Left ventricle myocardium inferior (tissue), 1 donor: ENCODE data around the gene PRR12. TPM values are rescaled to one million over a fixed set of nuclear protein-coding genes. Genes with fewer than 3 reads are reported as not detected.

Source experiments
- DNase-seq: peaks from one replicate; pipeline ENCODE4 v3.0.0-alpha.2; 2020
- H3K27ac ChIP-seq: fragments of 200-600 bp; replicated peaks from 2 replicates; pipeline ENCODE4 v1.8.0; 2021
- H3K27me3 ChIP-seq: fragments of 200-600 bp; 2 replicates; pipeline ENCODE4 v1.8.0; 2021; ENCODE audit warnings: low read depth
- H3K36me3 ChIP-seq: fragments of 200-600 bp; 2 replicates; pipeline ENCODE4 v1.8.0; 2021
- H3K4me1 ChIP-seq: fragments of 200-600 bp; 2 replicates; pipeline ENCODE4 v1.8.0; 2021
- H3K4me3 ChIP-seq: fragments of 200-600 bp; 2 replicates; pipeline ENCODE4 v1.8.0; 2021; ENCODE audit warnings: mild to moderate bottlenecking, moderate library complexity
- H3K9me3 ChIP-seq: fragments of 200-600 bp; replicated peaks from 2 replicates; pipeline ENCODE4 v1.8.0; 2021
- CTCF ChIP-seq: fragments of 200-600 bp; IDR thresholded peaks from 2 replicates; pipeline ENCODE4 v1.8.0; 2021; ENCODE audit warnings: antibody characterized with exemption, mild to moderate bottlenecking, borderline replicate concordance
- intact Hi-C: fragments of 100-400 bp; cut with micrococcal nuclease; formaldehyde crosslinking; loops from one replicate; pipeline ENCODE4 v1.11.0; 2022
- total RNA-seq: library from RNA; stranded (reverse); fragmentation: NEBNext Ultra II Directional; extraction: Animal tissue kit (Norgen Biotek cat#: 25700); gene quantifications from one replicate; pipeline ENCODE4 v1.2.1, GENCODE V29; 2021
- donor health status: DM: no; HTN: yes; CAD: no; lungs with severe emphysema.

The PRR12 gene
- total RNA-seq, 1 donor from 2014 or later: 15.5 TPM

- intact Hi-C loops: no loop called here
- Histone ChIP-seq H3K27ac (peak overlapping the region; percentile 91), H3K27me3 (no peaks in the 10 kb centered on the region), H3K9me3 (no peaks in the 10 kb centered on the region), H3K4me1 (peaks cover 32% of the 10 kb centered on the region), H3K4me3 (peak overlapping the region; percentile 90), H3K36me3 (peaks cover 38% of the 10 kb centered on the region)
- TF ChIP-seq CTCF: peak; percentile 51
- peak; percentile 89 for DNase-seq
Measured at GRCh38 chr19:49664171-49665035, 73.4 kb downstream of the PRR12 start.

- Histone ChIP-seq H3K27me3 (no peaks in the 10 kb centered on the region), H3K4me1 (peaks cover 32% of the 10 kb centered on the region), H3K4me3 (peak overlapping the region; percentile 90), H3K9me3 (no peaks in the 10 kb centered on the region), H3K27ac (peak overlapping the region; percentile 91), H3K36me3 (peaks cover 32% of the 10 kb centered on the region)
- TF ChIP-seq CTCF: no peak
- intact Hi-C loops: no loop called here
- DNase-seq: no peak
Measured at GRCh38 chr19:49665036-49665350, 74.0 kb downstream of the PRR12 start.

GRCh38 chr19:49665351-49666119 lies 74.6 kb downstream of the PRR12 start, which contains the start of the genes BCL2L12 and IRF3:
BCL2L12 (plus strand) TSS chr19:49665933; CDS start chr19:49666693, 760 bp downstream.
IRF3 (minus strand) TSS chr19:49665857; CDS start chr19:49664838, 1,019 bp downstream.
- H3K36me3 ChIP-seq: peaks cover 31% of the 10 kb centered on the region
- peak within 1 kb of the TSS; percentile 91 for H3K27ac ChIP-seq
- H3K9me3 ChIP-seq: no peaks in the 10 kb centered on the region
- H3K4me1 ChIP-seq: peaks cover 32% of the 10 kb centered on the region
- H3K27me3 ChIP-seq: no peaks in the 10 kb centered on the region
- H3K4me3 ChIP-seq: peak within 1 kb of the TSS; percentile 90
- intact Hi-C loops: no loop called here
- no peak for TF ChIP-seq CTCF
- DNase-seq: peak; percentile 97

- Histone ChIP-seq H3K27me3 (no peaks in the 10 kb centered on the region), H3K27ac (peak overlapping the region; percentile 91), H3K4me3 (peak overlapping the region; percentile 90), H3K36me3 (peaks cover 29% of the 10 kb centered on the region), H3K4me1 (peaks cover 32% of the 10 kb centered on the region), H3K9me3 (no peaks in the 10 kb centered on the region)
- DNase-seq: no peak
- TF ChIP-seq CTCF: no peak
- intact Hi-C loops: no loop called here
Measured at GRCh38 chr19:49666120-49666444, 75.1 kb downstream of the PRR12 start.

- TF ChIP-seq CTCF: no peak
- H3K4me3 ChIP-seq: no peak overlapping the region
- peaks cover 15% of the 10 kb centered on the region for H3K36me3 ChIP-seq
- H3K4me1 ChIP-seq: peaks cover 40% of the 10 kb centered on the region
- intact Hi-C loops: no loop called here
- H3K27me3 ChIP-seq: no peaks in the 10 kb centered on the region
- H3K9me3 ChIP-seq: no peaks in the 10 kb centered on the region
- H3K27ac ChIP-seq: no peak overlapping the region
- DNase-seq: no peak
Measured at GRCh38 chr19:49667473-49667872, 76.5 kb downstream of the PRR12 start.
